Measurements from ENCODE around the gene MANSC4. TPM values are rescaled to one million over a fixed set of nuclear protein-coding genes. Genes with fewer than 3 reads are reported as not detected.
"Not testable (repeated sequence)": the region's sequence is repeated elsewhere in the genome, so short reads cannot be mapped to it uniquely, and the experiment has no call there.

Gene MANSC4
- polyA plus RNA-seq, 3 donors, result 0.16 to 0.92 (median 0.44) TPM

DNA sequence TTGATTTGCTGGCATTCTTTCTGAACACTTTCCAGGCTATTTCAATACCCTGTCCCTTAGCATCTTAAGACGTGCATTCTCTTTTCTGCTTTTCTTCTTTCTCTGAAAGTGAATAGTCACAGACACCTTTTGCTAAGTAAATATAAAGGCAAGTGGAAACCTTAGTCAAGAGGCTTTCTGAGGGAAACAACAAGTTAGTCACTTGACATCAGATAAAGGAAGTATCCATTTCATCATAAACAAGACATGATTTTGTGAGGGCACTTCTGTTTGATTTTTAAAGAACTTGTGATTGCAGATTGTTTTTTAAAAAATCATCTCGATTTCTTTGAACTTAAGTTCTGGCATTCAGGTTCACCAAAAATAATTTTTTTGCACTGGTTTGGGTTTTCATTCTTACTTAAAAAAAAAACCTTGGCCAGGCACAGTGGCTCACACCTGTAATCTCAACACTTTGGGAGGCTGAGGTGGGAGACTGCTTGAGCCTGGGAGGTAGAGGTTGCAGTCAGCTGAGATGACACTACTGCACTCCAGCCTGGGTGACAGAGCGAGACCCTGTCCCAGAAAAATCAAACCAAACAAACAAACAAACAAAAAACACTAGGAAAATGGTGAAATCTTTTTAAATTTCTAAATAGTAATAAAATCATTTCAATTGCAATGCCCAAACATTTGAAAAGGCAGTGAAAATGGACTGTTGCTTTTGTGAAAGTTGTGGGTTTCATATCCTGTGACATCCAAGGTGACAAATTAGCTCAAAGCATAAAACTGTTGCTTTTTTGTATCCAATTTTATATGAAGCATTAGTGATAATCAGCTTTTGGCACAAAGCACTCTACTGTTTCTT, 8.3 kb downstream of the MANSC4 start:
- no peak for DNase-seq (ENCODE audit: extremely low read depth in 1 of 11, low read depth in 9 of 11, low spot score in 4 of 11)

DNA sequence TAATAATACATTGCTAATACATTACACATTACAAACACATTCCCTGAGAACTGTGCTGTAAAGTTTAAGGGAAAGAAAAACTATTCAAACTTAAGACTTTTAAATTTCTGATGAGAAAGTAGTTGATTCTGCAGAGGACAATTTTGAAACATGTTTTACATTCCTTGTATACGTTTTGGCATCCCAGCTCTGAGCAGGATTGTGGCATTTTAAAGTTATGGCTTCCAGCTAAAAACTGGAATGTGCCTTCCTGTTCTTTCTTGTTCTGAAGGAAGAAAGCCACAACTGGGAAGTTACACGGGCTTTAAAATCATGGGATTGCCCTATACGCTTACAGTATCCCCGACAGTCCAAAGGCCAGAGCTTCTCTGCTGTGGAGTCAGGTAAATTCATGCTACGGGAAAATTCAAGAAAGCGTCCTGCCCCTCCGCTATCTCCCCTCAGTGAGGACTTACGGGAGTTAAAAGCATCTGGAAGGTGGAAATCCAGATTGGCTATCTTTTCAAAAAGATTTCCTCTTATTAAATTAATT, 10.8 kb downstream of the MANSC4 start:
- DNase-seq (ENCODE audit: extremely low read depth in 1 of 11, low read depth in 9 of 11, low spot score in 4 of 11), result no peak

DNA sequence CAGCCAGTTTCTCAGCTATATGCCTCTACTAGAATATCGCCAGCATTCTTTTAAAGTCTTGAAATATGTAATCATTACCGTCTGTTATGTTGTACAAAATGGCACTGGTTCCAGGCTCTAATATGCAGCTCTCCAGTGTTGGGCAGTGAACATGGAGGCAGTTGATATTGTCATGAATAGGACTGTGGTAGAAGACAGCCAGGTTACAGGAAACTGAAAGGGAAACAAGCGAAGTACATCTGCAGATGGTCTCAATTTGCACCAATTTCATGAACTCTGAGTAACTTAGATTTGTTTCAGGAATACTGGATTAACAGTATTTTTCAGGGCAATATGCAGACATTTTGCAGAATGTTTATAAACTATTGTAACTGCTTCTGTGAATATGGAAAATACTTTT, 13.4 kb downstream of the MANSC4 start:
- DNase-seq (ENCODE audit: extremely low read depth in 1 of 11, low read depth in 9 of 11, low spot score in 4 of 11), result no peak

GRCh38 chr12:27762757-27763156, 17.3 kb downstream of the MANSC4 start:
- DNase-seq (ENCODE audit: extremely low read depth in 1 of 11, low read depth in 9 of 11, low spot score in 4 of 11), result no peak

DNA sequence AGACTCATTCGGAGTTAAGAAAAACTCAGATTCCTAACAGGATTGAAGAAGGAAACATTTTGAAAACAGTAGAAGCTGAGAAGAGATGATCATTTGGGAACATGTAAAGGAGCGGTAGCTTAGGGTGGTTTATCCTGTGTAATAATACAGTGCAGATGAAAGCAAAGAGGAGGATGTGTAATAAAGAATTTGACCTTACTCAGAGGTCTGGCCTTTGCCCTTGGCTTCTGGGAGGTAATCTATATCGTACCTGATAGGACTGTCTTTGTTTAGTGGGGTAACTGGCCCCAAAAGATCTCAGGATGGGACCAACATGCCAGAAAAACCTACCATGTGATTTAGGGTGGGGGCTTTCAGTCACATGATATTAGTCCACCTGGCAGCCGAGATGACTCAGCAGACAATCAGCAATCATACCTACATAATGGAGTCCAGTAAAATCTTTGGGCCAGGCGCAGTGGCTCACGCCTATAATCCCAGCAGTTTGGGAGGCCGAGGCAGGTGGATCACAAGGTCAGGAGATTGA, 23.3 kb downstream of the MANSC4 start:
- no peak for DNase-seq (ENCODE audit: extremely low read depth in 1 of 11, low read depth in 9 of 11, low spot score in 4 of 11)

DNA sequence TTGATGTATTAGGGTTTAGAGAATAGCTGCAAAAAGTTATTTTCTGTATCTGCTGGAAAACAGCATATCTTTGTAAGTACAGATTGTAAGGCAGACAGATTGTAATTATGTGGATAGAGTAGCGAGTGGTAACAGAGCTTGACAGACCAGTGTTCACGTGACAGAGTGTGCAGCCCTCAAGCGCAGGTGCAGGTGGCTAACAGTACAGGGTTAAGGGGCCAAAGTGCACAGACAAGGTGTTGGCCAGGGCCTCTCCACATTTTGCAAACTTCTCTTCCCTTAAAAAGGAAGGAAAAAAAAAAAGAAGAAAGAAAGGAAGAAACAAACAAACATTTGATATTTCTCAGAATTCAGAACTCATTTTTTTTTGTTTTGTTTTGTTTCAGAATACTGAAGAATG, 25.2 kb downstream of the MANSC4 start:
- DNase-seq (ENCODE audit: extremely low read depth in 1 of 11, low read depth in 9 of 11, low spot score in 4 of 11), result no peak

DNA sequence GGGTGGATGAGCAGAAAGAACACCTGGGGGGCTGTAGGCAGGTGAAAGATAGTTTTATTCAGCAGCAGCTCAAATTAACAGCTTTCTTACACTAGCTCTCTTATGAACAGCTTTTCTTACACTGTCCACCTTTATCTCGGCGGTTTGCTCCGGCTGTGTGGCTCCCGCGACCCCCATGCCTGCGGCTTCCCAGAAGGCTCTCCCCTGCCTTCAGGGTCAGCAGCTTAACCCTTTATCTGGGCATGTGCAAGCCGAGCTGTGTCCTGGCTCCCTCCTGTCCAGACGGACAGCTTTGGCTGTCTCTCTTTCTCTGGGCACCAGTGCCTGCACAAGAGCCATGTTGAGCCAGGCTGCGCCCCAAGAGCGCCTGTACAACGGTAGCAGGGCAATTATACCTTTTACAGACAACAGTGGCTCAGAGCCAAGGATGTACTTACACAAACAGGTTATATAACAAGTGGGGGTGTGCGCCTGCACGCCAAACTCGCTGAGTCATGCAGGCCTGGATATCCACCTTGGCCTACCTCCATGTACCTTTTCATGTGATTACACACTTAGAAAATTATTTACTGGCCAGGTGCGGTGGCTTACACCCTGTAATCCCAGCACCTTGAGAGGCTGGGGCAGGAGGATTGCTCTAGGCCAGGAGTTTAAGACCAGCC, 28.5 kb downstream of the MANSC4 start:
- no peak for DNase-seq (ENCODE audit: extremely low read depth in 1 of 11, low read depth in 9 of 11, low spot score in 4 of 11)

GRCh38 chr12:27747111-27747820, 32.8 kb downstream of the MANSC4 start:
- DNase-seq (ENCODE audit: extremely low read depth in 1 of 11, low read depth in 9 of 11, low spot score in 4 of 11), result no peak

DNA sequence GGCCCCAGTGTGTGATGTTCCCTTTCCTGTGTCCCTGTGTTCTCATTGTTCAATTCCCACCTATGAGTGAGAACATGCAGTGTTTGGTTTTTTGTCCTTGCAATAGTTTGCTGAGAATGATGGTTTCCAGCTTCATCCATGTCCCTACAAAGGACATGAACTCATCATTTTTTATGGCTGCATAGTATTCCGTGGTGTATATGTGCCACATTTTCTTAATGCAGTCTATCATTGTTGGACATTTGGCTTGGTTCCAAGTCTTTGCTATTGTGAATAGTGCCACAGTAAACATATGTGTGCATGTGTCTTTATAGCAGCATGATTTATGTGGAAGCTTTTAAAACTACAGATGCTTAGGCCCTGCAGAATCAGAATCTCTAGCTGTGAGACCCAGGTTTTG, 34.3 kb downstream of the MANSC4 start:
- not testable (repeated sequence) for DNase-seq (ENCODE audit: extremely low read depth in 1 of 11, low read depth in 9 of 11, low spot score in 4 of 11)

DNA sequence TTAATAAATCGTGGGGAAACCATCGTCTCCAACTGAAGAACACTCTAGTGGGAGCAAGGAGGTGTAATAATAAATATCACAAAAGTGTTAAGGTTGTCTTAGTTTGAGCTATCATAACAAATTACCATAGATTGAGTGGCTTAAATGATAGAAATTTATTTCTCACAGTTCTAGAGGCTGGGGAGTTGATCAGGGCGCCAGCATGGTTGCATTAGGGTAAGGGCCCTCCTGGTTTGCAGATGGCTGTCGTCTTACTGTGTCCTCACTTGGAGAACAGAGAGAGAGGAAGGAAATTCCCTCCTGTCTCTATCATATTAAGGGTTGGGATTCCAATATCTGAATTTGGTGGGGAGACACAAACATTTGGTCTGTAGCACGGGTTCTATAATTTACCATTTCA, 36.4 kb downstream of the MANSC4 start:
- no peak for DNase-seq (ENCODE audit: extremely low read depth in 1 of 11, low read depth in 9 of 11, low spot score in 4 of 11)

DNA sequence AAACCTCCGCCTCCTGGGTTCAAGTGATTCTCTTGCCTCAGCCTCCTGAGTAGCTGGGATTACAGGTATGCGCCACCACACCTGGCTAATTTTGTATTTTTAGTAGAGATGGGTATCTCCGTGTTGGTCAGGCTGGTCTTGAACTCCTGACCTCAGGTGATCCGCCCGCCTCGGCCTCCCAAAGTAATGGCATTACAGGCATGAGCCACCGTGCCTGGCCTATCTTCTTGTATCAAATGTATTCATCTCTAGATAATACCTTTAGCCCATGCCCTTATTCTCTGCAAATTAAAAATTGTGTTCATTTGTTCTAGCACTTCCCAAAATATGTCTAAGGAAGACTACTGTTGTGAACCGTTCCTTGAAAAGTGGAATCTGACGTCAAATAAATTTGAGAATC, 45.7 kb downstream of the MANSC4 start:
- not testable (repeated sequence) for DNase-seq (ENCODE audit: extremely low read depth in 1 of 11, low read depth in 9 of 11, low spot score in 4 of 11)

- DNase-seq (ENCODE audit: extremely low read depth in 1 of 11, low read depth in 9 of 11, low spot score in 4 of 11), result no peak
Observed at GRCh38 chr12:27733791-27734190, 46.2 kb downstream of the MANSC4 start.

DNA sequence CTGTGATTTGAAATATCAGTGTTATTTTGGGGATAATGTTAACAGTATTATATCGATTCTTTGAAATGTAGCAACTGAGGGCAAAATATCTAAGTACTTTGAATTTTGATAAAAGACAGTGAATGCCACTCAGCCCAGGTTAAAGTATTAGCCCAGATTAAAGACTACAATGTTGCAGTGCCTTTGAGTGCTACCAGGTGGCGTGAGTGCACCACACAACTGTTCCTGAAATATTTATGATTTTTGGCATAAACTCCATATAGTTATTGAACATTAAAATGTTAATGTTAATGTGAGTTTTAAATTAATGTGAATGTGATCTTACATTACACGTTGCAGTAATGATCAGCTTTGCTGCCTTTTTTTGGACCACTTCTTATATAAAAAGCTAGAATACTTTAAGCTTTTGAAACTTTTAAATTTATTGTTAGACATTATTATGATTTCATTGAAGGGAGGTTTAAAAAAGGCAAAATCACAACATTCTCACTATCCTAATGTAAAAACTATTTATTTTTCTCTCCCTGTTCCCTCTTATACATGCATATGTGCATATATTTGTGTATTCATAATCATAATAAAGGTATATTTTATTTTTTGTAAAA, 46.9 kb downstream of the MANSC4 start:
- DNase-seq (ENCODE audit: extremely low read depth in 1 of 11, low read depth in 9 of 11, low spot score in 4 of 11), result peak in 3 of 11 donors; percentile 5 to 15 (median 15)

- DNase-seq (ENCODE audit: extremely low read depth in 1 of 11, low read depth in 9 of 11, low spot score in 4 of 11), result no peak
Observed at GRCh38 chr12:27732281-27732680, 47.8 kb downstream of the MANSC4 start.

DNA sequence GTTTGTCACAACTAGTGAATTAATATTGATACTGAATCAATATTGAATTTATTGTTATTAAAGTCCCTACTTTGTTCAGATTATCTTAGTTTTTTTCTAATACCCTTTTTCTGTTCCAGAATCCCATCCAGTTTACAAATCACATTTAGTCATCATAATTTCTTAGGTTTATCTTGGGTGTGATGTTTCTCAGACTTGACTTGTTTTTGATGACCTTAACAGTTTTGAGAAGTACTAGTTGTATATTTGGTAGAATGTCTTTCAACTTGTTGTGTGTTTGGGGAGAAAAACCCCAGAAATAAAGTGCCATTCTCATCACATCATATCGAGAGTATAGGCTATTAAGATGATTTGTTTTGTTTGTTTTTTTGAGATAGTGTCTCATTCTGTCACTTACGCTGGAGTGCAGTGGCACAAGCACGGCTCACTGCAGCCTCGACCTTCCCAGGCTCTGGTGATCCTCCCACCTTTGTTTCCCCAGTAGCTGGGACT, 49.9 kb downstream of the MANSC4 start:
- DNase-seq (ENCODE audit: extremely low read depth in 1 of 11, low read depth in 9 of 11, low spot score in 4 of 11), result no peak

- no peak for DNase-seq (ENCODE audit: extremely low read depth in 1 of 11, low read depth in 9 of 11, low spot score in 4 of 11)
Observed at GRCh38 chr12:27723212-27723611, 56.8 kb downstream of the MANSC4 start.
